DOHH2 (cell line): ENCODE results near the gene GFER.

Source experiments
- CTCF ChIP-seq: fragments of 200-600 bp; sonication (generic); IDR thresholded peaks from one replicate; pipeline ENCODE4 v1.5.1; 2014; ENCODE audit warnings: antibody characterized with exemption, mild to moderate bottlenecking, low read depth, low read length; ENCODE audit not compliant: poor library complexity, severe bottlenecking
- EZH2phosphoT487 ChIP-seq: fragments of 200-600 bp; sonication (generic); IDR thresholded peaks from 2 replicates; pipeline ENCODE4 v1.6.1; 2017; ENCODE audit warnings: borderline replicate concordance, mild to moderate bottlenecking, antibody characterized with exemption, low read length, moderate library complexity, mixed read lengths

- TF ChIP-seq CTCF: no peak
- TF ChIP-seq EZH2phosphoT487: no peak
Observed at GRCh38 chr16:2008009-2008526, 24.1 kb downstream of the GFER start.
